ENCODE data around the gene CCL14. TPM values are rescaled to one million over a fixed set of nuclear protein-coding genes. Genes with fewer than 3 reads are reported as not detected.
A peak's percentile ranks its signal among the peaks of the same experiment; 100 is the strongest.

The CCL14 gene
- total RNA-seq, 1 donor from 2014 or later, result 61.1 TPM

- DNase-seq (ENCODE audit: low spot score), result no peak
These were observed 4.5 kb upstream of the CCL14 start for GRCh38 chr17:35991075-35991474.

DNA sequence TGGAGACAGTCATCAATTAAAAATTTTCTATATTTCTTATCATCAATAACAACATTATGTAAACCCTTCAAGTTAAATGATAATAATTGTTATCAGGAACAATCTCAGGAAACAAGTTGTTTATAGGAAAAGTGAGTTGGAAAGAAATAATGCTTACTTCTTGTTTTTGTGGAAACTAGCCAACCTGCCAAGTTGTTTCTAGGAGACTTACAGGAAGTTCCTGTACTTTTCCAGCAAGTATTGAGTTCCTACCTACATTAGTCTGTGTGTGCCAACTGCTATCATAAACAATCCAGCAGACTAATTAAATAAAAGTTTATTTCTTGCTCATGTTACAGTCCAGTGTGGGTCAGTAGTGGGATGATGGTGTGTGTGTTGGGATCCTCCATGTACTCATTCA lies 1.6 kb upstream of the CCL14 start:
- no peak for DNase-seq (ENCODE audit: low spot score)

DNA sequence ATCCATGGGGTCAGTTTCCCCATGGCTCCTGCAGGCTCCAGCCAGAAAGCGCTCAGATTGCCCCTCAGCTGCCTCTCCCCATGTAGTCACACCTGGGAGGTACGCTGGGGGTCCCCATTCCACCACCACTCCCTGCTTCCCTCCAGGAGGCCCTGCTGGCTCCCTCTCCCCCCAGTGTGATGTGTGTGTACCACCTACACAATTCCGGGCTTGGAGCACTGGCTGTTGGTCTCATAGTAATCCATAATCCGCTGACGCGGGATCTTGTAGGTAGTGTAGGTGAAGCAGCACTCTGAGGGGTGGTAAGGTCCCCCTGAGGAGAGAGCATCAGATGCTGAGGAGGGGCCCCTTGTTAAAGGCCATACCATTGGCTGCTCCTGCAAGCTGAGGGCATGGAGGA lies 2.4 kb downstream of the CCL14 start:
- peak; percentile 53 for DNase-seq (ENCODE audit: low spot score)

GRCh38 chr17:35982409-35983191 lies 3.9 kb downstream of the CCL14 start:
- peak; percentile 60 for DNase-seq (ENCODE audit: low spot score)

DNA sequence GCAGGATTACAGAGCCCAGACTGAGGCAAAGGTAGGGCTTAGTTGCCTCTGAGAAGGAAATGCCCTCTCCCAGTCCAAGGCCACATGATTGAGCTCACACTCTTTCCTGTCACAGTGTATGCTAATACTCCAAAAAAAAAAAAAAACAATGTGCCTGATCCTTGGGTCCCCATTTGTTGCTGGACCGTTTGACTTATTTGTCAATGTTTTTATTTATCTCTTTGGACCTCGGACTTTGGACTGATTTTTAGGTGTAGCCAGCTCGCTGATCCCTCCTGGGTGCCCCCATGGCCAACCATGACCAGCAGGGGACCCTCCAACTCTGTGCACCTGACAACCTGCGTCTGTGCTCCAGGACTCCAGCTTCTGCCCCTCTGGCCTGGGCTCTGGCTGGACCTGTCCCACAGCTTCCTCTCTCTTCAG lies 4.6 kb downstream of the CCL14 start:
- DNase-seq (ENCODE audit: low spot score), result no peak

DNA sequence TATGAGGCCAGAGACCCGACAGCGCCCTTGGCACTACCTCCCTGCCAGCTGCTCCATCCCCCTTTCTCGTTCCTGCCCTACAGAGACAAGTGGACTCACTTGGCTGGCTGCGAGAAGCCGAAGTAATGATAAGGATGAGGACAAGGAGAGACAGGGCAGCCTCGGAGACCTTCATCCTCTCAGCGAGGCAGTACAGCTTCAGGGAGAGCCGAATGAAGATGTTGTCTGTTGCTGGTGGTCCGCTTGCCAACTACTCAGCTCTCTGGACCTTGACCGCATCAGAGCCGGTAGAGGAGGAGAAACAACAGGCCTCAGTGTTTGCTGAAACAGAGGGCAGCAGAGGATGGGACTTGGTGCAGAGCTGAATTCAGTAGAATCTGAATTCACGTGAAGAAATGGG lies 5.3 kb downstream of the CCL14 start, which contains the start of gene CCL16:
CCL16 (minus strand) TSS at position 252 of the 400 bp plus-strand sequence; CDS start at position 175, 77 bp downstream.
- no peak for DNase-seq (ENCODE audit: low spot score)

GRCh38 chr17:35978346-35978745 lies 8.2 kb downstream of the CCL14 start:
- no peak for DNase-seq (ENCODE audit: low spot score)

DNA sequence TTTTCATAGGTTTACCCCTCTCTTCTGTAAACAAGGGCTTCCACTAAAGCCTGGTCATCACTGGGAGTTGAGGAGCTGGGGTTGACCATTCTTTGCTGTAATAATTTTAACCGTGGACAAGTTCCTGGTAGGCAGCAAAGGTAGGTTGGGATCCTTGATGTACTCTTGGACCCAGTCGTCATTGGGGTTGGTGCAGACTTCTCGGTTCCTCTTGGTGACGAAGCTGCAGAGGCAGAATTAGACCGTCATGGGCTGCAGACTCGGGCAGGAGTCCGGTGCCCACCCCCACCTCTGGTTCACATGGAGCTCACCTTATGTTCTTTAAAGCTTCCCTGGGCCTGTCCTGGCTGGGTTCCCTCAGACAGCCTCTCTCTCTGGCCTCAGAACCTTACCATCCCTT lies 9.0 kb downstream of the CCL14 start:
- DNase-seq (ENCODE audit: low spot score), result peak; percentile 68

GRCh38 chr17:35973333-35974260 lies 12.9 kb downstream of the CCL14 start:
- DNase-seq (ENCODE audit: low spot score), result no peak

- DNase-seq (ENCODE audit: low spot score), result no peak
These were observed 13.6 kb downstream of the CCL14 start for GRCh38 chr17:35972945-35973332.

DNA sequence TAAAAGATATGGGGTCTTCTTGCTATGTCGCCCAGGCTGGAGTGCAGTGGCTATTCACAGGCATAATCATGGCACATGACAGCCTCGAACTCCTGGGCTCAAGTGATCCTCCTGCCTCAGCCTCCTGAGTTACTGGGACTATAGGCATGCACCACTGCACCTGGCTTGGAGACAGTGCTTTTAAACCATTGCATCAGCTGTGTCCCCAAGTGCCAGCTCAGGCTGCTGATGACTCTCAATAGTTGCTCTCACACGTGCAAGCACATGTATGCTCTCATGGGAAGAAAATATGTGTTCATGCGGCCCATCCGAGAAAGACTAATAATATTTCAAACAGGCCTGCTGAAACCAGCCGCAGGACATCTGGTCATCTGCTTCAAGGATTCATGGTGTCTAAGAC lies 14.0 kb downstream of the CCL14 start:
- no peak for DNase-seq (ENCODE audit: low spot score)

- DNase-seq (ENCODE audit: low spot score), result no peak
These were observed 14.5 kb downstream of the CCL14 start for GRCh38 chr17:35972066-35972465.

DNA sequence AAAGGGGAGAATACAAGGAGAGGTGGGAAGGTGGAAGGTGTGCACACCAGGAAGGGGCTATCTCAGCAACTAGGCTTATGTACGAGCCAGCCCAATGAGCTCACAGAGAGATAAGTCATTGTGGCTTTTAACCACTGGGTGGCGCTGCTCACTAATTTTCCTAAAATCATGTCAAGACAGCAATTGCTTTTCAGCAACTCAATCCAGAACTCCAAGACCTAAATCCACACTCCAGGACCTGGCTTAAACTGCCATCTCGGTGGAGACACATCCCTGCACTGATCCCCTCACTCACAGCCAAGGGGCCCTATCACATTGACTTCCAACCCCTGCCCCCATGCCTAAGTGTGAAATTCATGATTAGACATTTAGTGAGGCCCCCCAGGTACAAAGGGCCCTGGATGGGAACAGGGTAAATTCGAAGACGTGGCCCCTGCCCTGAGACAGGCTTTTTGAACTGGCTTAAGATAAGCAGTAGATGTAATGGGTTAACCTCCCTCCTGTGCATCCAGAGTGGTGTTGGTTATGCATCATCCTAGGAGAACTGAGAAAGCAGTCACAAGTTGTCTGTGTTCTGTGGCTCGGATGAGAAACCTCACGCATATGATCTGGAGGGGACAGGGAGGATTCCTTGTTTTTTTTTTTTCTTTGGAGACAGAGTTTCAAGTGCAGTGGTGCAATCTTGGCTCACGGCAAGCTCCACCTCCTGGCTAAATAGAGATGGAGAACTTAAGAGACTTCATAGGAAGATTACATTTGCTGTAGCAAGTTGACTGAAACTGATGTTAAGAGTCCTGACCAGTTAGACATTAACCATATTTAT lies 16.8 kb downstream of the CCL14 start:
- DNase-seq (ENCODE audit: low spot score), result no peak

DNA sequence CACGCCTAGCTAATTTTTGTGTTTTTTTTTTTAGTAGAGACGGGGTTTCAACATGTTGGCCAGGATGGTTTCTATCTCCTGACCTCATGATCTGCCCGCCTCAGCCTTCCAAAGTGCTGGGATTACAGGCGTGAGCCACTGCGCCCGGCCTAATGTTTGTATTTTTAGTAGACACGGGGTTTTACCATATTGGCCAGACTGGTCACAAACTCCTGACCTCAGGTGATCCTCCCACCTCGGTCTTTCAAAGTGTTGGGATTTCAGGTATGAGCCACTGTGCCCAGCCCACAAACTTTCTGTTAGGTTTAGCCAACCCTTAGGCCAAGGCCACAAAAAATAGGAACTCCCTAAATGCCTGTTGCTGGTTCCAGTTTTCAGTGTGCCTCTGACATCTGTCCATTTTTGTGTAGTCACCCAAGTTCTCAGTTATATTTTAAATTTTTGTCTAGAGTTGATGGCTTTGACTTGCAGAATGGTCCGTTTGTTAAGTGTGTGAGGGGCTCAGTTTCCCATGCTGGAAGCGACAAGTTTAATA lies 17.9 kb downstream of the CCL14 start:
- no peak for DNase-seq (ENCODE audit: low spot score)

DNA sequence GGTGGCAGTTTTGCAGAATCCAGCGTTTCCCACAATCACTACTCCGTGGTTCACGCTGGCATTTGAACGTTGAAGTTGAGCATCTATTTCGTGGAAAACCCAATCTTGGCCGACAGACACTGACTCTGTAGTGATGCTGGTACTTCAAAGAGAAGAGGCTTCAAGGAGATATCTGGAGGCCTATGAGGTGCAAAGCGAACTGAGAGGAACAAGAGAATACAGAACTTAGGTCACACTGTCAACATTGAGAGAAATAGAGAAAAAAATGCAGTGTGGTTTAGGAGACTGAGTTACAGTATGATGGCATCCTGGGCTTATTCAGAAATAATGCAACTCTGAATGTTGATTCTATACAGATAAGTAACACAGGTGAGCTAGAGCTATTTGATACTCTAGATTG lies 21.3 kb downstream of the CCL14 start:
- DNase-seq (ENCODE audit: low spot score), result no peak

GRCh38 chr17:35963663-35964062 lies 22.9 kb downstream of the CCL14 start:
- DNase-seq (ENCODE audit: low spot score), result no peak

GRCh38 chr17:35953720-35954119 lies 32.8 kb downstream of the CCL14 start:
- DNase-seq (ENCODE audit: low spot score), result no peak

GRCh38 chr17:35949401-35949800 lies 37.1 kb downstream of the CCL14 start:
- no peak for DNase-seq (ENCODE audit: low spot score)

GRCh38 chr17:35948092-35948491 lies 38.4 kb downstream of the CCL14 start:
- no peak for DNase-seq (ENCODE audit: low spot score)

GRCh38 chr17:35947156-35947585 lies 39.4 kb downstream of the CCL14 start:
- no peak for DNase-seq (ENCODE audit: low spot score)

- no peak for DNase-seq (ENCODE audit: low spot score)
These were observed 42.4 kb downstream of the CCL14 start for GRCh38 chr17:35944151-35944550.

Measured in mesenteric fat pad (tissue), 1 donor.